Astrocyte (in vitro differentiated cells and primary cell): Measurements from ENCODE around the gene DENND11. TPM values are rescaled to one million over a fixed set of nuclear protein-coding genes. Genes with fewer than 3 reads are reported as not detected.

ENCODE experiments used
- DNase-seq: peaks from one replicate; pipeline ENCODE4 v3.0.0-alpha.2; 2010; ENCODE audit warnings: low read depth
- FAIRE-seq: peaks from 2 replicates; lab custom pipeline; 2011; peaks lifted over from hg19 to GRCh38; lab: Jason Lieb, UNC
- H2AFZ ChIP-seq: 2 replicates; pipeline ENCODE4 v1.6.0; 2012; ENCODE audit warnings: low read depth, low read length, inconsistent platforms
- H3K27ac ChIP-seq: 2 replicates; pipeline ENCODE4 v1.5.1; 2011; ENCODE audit warnings: low read depth, low read length, inconsistent platforms
- H3K27me3 ChIP-seq: 2 replicates; pipeline ENCODE4 v1.6.0; 2011; ENCODE audit warnings: low read length, inconsistent platforms; ENCODE audit not compliant: insufficient read depth
- H3K36me3 ChIP-seq: 2 replicates; pipeline ENCODE4 v1.5.1; 2011; ENCODE audit warnings: low read length, inconsistent platforms; ENCODE audit not compliant: insufficient read depth
- H3K4me1 ChIP-seq: 2 replicates; pipeline ENCODE4 v1.5.1; 2011; ENCODE audit warnings: low read length, inconsistent platforms; ENCODE audit not compliant: insufficient read depth
- H3K4me2 ChIP-seq: 2 replicates; pipeline ENCODE4 v1.6.0; 2012; ENCODE audit warnings: low read length, inconsistent platforms
- H3K4me3 ChIP-seq: 2 replicates; pipeline ENCODE4 v1.5.1; 2011; ENCODE audit warnings: low read depth, mild to moderate bottlenecking, low read length, inconsistent platforms; ENCODE audit not compliant: insufficient read depth
- H3K79me2 ChIP-seq: 2 replicates; pipeline ENCODE4 v1.6.0; 2012; ENCODE audit warnings: mild to moderate bottlenecking, low read length, inconsistent platforms; ENCODE audit not compliant: insufficient read depth
- H3K9ac ChIP-seq: 2 replicates; pipeline ENCODE4 v1.6.0; 2012; ENCODE audit warnings: mild to moderate bottlenecking, low read length, inconsistent platforms
- H3K9me3 ChIP-seq: 2 replicates; pipeline ENCODE4 v1.5.1; 2012; ENCODE audit warnings: low read depth, mild to moderate bottlenecking, low read length, inconsistent platforms; ENCODE audit not compliant: insufficient read depth
- H4K20me1 ChIP-seq: 2 replicates; pipeline ENCODE4 v1.6.0; 2012; ENCODE audit warnings: low read length, inconsistent platforms; ENCODE audit not compliant: insufficient read depth
- H3K27ac Mint-ChIP-seq: one replicate; pipeline ENCODE4 v1.8.0; 2021; ENCODE audit warnings: mild to moderate bottlenecking, mixed read lengths; ENCODE audit not compliant: unreplicated experiment
- H3K27me3 Mint-ChIP-seq: one replicate; pipeline ENCODE4 v1.8.0; 2021; ENCODE audit warnings: low read depth, mixed read lengths; ENCODE audit not compliant: unreplicated experiment
- H3K36me3 Mint-ChIP-seq: one replicate; pipeline ENCODE4 v1.8.0; 2021; ENCODE audit warnings: low read depth, mixed read lengths; ENCODE audit not compliant: unreplicated experiment
- H3K4me1 Mint-ChIP-seq: one replicate; pipeline ENCODE4 v1.8.0; 2021; ENCODE audit warnings: low read depth, mixed read lengths; ENCODE audit not compliant: unreplicated experiment
- H3K4me3 Mint-ChIP-seq: one replicate; pipeline ENCODE4 v1.8.0; 2021; ENCODE audit warnings: mild to moderate bottlenecking, moderate library complexity, mixed read lengths; ENCODE audit not compliant: unreplicated experiment
- H3K9me3 Mint-ChIP-seq: one replicate; pipeline ENCODE4 v1.8.0; 2021; ENCODE audit warnings: mild to moderate bottlenecking, mixed read lengths; ENCODE audit not compliant: unreplicated experiment
- EZH2 ChIP-seq: IDR thresholded peaks from 2 replicates; pipeline ENCODE4 v1.6.1; 2012; ENCODE audit warnings: mild to moderate bottlenecking, low read length, inconsistent platforms; ENCODE audit not compliant: insufficient read depth
- total RNA-seq: library from RNA; stranded (reverse); gene quantifications from 2 replicates; pipeline ENCODE4 v1.2.1, GENCODE V29; 2021
- TF ChIP-seq, protein P1 (sequence below): IDR thresholded peaks from 2 replicates; pipeline ENCODE4 v1.5.1; 2011; ENCODE audit warnings: low read depth, mild to moderate bottlenecking, inconsistent platforms, low read length, moderate library complexity; ENCODE audit not compliant: insufficient read depth

The DENND11 gene
- total RNA-seq, 1 donor from 2014 or later = 10.5 TPM

- Mint-ChIP-seq H3K4me1 (no peaks in the 10 kb centered on the region), H3K27me3 (peaks cover 12% of the 10 kb centered on the region), H3K9me3 (no peaks in the 10 kb centered on the region), H3K36me3 (no peaks in the 10 kb centered on the region), H3K27ac (no peak overlapping the region), H3K4me3 (no peak overlapping the region)
- Histone ChIP-seq H3K36me3 (no peaks in the 10 kb centered on the region), H3K27me3 (no peaks in the 10 kb centered on the region), H4K20me1 (no peaks in the 10 kb centered on the region), H3K9me3 (no peaks in the 10 kb centered on the region), H3K9ac (no peak overlapping the region), H3K4me2 (no peak overlapping the region), H3K79me2 (no peaks in the 10 kb centered on the region), H3K4me3 (no peak overlapping the region), H3K4me1 (no peaks in the 10 kb centered on the region), H2AFZ (no peak overlapping the region), H3K27ac (no peak overlapping the region)
- TF ChIP-seq, protein P1, sequence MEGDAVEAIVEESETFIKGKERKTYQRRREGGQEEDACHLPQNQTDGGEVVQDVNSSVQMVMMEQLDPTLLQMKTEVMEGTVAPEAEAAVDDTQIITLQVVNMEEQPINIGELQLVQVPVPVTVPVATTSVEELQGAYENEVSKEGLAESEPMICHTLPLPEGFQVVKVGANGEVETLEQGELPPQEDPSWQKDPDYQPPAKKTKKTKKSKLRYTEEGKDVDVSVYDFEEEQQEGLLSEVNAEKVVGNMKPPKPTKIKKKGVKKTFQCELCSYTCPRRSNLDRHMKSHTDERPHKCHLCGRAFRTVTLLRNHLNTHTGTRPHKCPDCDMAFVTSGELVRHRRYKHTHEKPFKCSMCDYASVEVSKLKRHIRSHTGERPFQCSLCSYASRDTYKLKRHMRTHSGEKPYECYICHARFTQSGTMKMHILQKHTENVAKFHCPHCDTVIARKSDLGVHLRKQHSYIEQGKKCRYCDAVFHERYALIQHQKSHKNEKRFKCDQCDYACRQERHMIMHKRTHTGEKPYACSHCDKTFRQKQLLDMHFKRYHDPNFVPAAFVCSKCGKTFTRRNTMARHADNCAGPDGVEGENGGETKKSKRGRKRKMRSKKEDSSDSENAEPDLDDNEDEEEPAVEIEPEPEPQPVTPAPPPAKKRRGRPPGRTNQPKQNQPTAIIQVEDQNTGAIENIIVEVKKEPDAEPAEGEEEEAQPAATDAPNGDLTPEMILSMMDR = no peak
- TF ChIP-seq EZH2 = no peak
- DNase-seq (no peak), FAIRE-seq (no peak)
Observed at GRCh38 chr7:141712603-141713255, 10.8 kb upstream of the DENND11 start.

GRCh38 chr7:141710301-141710700 is 8.3 kb upstream of the DENND11 start:
- Histone ChIP-seq H2AFZ (no peak overlapping the region), H3K4me1 (no peaks in the 10 kb centered on the region), H3K9me3 (no peaks in the 10 kb centered on the region), H3K27ac (no peak overlapping the region), H3K4me3 (no peak overlapping the region), H3K9ac (no peak overlapping the region), H4K20me1 (no peaks in the 10 kb centered on the region), H3K79me2 (no peaks in the 10 kb centered on the region), H3K4me2 (no peak overlapping the region), H3K36me3 (no peaks in the 10 kb centered on the region), H3K27me3 (no peaks in the 10 kb centered on the region)
- H3K4me3 Mint-ChIP-seq = no peak overlapping the region
- DNase-seq (no peak), FAIRE-seq (no peak)
- no peaks in the 10 kb centered on the region for H3K36me3 Mint-ChIP-seq
- peaks cover 10% of the 10 kb centered on the region for H3K27me3 Mint-ChIP-seq
- TF ChIP-seq EZH2 = no peak
- TF ChIP-seq, protein P1 = no peak
- peaks cover 3% of the 10 kb centered on the region for H3K9me3 Mint-ChIP-seq
- H3K27ac Mint-ChIP-seq = no peak overlapping the region
- H3K4me1 Mint-ChIP-seq = no peaks in the 10 kb centered on the region

- FAIRE-seq (no peak), DNase-seq (no peak)
- H4K20me1 ChIP-seq = no peaks in the 10 kb centered on the region
- Mint-ChIP-seq H3K9me3 (peaks cover 3% of the 10 kb centered on the region), H3K27ac (no peak overlapping the region), H3K4me1 (peaks cover 3% of the 10 kb centered on the region), H3K36me3 (no peaks in the 10 kb centered on the region), H3K4me3 (no peak overlapping the region), H3K27me3 (peaks cover 10% of the 10 kb centered on the region)
- H2AFZ ChIP-seq = no peak overlapping the region
- no peak overlapping the region for H3K4me3 ChIP-seq
- H3K4me1 ChIP-seq = peaks cover 3% of the 10 kb centered on the region
- H3K36me3 ChIP-seq = no peaks in the 10 kb centered on the region
- H3K9me3 ChIP-seq = no peaks in the 10 kb centered on the region
- no peaks in the 10 kb centered on the region for H3K27me3 ChIP-seq
- no peaks in the 10 kb centered on the region for H3K79me2 ChIP-seq
- no peak for TF ChIP-seq EZH2
- TF ChIP-seq, protein P1 = no peak
- H3K27ac ChIP-seq = no peak overlapping the region
- H3K4me2 ChIP-seq = no peak overlapping the region
- H3K9ac ChIP-seq = no peak overlapping the region
Observed at GRCh38 chr7:141709749-141710148, 7.8 kb upstream of the DENND11 start.
